ENCODE measurements around the gene ABCA1.
"Not testable (repeated sequence)": the region's sequence is repeated elsewhere in the genome, so short reads cannot be mapped to it uniquely, and the experiment has no call there.

ABCA1 gene

GRCh38 chr9:104786293-104786692 lies 141.7 kb downstream of the ABCA1 start:
- no peak for DNase-seq

GRCh38 chr9:104784098-104784497 lies 143.9 kb downstream of the ABCA1 start:
- no peak for DNase-seq

- no peak for DNase-seq
Measured at GRCh38 chr9:104783588-104783987, 144.4 kb downstream of the ABCA1 start.

- DNase-seq, result no peak
Measured at GRCh38 chr9:104780796-104781395, 147.1 kb downstream of the ABCA1 start.

GRCh38 chr9:104779946-104780535 lies 147.9 kb downstream of the ABCA1 start:
- no peak for DNase-seq

DNA sequence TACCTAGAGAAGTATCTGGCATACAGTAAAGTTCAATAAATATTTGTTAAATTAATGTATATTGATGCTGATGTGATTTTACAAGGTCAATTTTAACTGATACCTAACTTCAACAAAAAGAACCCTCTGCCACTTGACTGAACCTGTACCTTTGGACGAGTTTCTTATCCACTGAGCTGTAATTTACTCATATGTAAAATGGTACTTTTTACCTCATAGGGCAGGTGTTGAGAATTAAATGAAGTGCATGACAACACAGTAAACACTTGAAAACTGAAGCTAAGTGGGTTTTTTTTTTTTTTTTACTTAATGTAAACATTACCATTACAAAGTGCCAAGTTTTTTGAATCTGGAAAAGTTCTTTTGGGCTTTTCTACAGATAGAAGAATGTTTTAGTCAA lies 148.6 kb downstream of the ABCA1 start:
- no peak for DNase-seq

GRCh38 chr9:104778802-104779201 lies 149.2 kb downstream of the ABCA1 start:
- no peak for DNase-seq

GRCh38 chr9:104776797-104777196 lies 151.2 kb downstream of the ABCA1 start:
- DNase-seq, result no peak

GRCh38 chr9:104775976-104776375 lies 152.0 kb downstream of the ABCA1 start:
- no peak for DNase-seq

- no peak for DNase-seq
Measured at GRCh38 chr9:104775574-104775936, 152.4 kb downstream of the ABCA1 start.

DNA sequence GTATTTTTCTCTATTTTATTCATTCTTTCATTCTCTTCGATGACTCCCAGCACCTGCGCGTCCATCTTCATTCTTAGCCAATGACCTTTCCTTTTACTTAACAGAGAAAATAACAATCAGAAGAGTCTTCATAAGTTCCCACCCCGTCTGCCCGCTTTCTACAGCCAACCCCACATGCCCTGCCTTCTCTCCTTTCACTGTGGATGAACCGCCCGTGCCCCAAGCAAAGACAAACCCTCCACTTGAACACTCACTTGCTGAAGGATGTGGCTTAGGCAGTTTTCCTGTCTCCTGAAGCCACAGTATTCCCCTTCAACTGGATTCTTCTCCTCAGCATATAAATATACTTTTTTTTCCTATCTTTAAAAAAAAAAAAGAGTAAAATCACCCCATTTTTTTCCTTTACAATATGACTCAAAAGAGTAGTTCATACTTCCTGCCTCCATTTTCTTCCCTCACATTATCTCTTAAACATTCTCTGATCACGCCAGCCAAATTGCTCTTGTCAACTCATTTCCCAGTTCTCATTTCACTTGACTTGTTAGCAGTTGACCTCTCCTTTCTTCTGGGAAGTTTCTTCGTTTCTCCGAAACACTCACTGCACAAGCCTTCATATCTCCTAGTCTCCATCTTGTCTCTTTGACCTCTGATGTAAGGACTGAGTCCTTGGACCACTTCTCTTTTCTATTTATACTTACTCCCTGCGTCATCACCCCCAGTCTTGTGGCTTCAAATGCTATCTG lies 153.0 kb downstream of the ABCA1 start:
- no peak for DNase-seq

- DNase-seq, result no peak
Measured at GRCh38 chr9:104774132-104774531, 153.8 kb downstream of the ABCA1 start.

DNA sequence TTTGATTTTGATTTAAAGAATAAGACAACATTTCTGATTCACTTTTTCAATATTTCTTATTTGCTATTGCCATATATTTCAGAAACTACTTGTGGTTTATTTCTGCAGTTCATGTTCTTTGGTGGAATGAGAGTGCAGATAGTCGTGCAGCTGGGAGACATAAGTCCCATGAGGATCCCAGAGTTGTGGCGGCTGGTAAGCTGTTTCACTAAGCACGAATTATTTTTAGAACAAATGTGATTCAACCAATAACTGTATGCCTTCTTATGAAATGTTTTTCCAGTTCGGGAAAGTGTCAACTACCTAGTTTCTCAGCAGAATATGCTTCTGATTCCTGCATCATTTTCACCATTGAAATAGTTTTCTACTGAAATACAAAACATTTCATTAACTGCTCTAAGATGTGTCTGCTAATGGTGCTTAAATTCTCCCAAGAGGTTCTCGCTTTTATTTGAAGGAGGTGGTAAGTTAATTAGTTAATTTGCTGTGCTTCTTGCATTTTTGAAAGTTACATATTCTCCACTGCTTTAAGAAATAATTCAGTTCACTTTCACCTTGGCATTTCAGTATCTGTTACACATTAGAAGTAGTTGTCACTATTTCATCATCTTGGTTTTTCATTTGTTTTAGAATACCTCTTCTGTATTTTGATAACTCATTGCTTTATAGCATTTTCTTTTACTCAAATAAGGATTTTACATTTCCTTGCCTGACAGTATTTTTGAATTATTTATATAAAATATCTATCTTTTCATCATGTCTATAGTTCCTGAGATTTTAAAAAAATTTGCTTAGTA lies 155.0 kb downstream of the ABCA1 start:
- no peak for DNase-seq

- no peak for DNase-seq
Measured at GRCh38 chr9:104769655-104770054, 158.3 kb downstream of the ABCA1 start.

DNA sequence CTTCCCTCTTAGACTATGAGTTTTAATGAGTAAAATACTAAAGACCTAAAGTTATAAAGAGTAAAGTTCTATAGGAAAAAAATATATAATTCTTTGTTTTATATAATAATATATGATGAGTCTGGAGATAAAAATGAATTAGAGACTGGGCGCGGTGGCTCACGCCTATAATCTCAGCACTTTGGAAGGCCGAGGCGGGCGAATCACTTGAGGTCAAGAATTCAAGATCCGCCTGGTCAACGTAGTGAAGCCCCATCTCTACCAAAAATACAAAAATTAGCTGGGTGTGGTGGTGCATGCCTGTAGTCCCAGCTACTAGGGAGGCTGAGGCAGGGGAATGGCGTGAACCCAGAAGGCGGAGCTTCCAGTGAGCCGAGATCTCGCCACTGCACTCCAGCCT lies 158.9 kb downstream of the ABCA1 start:
- not testable (repeated sequence) for DNase-seq

DNA sequence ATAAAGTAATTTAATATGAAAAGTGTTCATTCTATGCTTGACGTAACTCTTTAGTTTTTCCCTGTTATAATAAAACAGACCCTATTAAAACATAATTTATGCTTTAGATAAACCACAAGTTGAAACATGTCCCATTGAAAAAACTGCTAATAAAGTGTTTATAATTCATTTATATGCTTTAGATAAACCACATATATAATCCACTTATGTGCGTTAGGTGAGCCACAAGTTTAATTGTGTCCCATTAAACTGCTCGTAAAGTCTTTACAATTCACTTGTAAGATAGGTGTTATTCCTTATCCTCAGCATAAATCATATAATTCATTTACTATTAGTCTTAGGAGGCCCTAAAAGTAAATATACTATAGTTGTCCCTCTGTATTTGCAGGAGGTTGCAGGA lies 160.4 kb downstream of the ABCA1 start:
- no peak for DNase-seq

- no peak for DNase-seq
Measured at GRCh38 chr9:104766025-104766424, 161.9 kb downstream of the ABCA1 start.

- no peak for DNase-seq
Measured at GRCh38 chr9:104765138-104765537, 162.8 kb downstream of the ABCA1 start.

GRCh38 chr9:104758974-104759373 lies 169.0 kb downstream of the ABCA1 start:
- DNase-seq, result no peak

GRCh38 chr9:104750185-104750767 lies 177.7 kb downstream of the ABCA1 start:
- DNase-seq, result no peak

DNA sequence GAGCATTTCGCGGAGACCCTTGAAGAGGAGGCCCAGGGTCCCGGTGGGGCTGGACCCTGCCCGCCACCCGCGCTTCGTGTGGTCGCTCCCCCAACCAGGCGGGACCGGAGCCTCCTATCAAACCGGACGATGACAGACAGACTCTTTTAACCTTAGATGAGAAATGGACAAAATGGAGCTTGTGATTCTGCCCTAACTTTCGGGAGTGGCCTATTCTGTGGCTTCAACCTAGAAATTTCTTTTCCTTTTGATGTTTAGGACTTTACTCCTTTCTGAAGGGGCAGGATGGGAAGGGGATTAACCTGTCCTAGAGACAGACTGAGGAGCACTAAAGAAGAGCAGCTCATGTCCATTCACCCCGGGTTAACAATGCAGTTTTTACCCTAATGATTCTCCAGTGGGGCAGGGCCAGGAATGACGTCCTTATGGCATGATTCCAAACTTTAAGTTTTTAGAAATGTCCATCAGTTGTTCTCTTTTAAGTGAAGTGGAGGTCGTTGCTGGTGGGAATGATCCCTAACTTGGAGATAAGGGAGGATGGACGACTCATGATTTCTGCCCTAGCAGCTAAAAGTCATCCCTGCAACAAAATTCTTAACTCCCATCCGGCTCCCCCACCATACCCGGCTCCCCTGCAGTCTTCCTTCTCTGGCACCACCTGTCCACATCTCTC lies 179.5 kb downstream of the ABCA1 start:
- DNase-seq, result no peak

GRCh38 chr9:104747565-104748358 lies 180.2 kb downstream of the ABCA1 start, which contains the start of gene NIPSNAP3A:
Gene NIPSNAP3A, plus strand, starts transcription at chr9:104747683. Its CDS starts 110 bp downstream, at chr9:104747793.
- peak; percentile 88 to 90 for DNase-seq
